K562 (cell line): Measurements from ENCODE around the gene GAS2L2.

ENCODE experiments used
- CEBPG ChIP-seq, 3 experiments: fragments of 200-800 bp in 1 of 3; sonication (Bioruptor generic) in 1 of 3; sonication (generic) in 1 of 3; formaldehyde crosslinking in 1 of 3; IDR thresholded peaks in 2 of 3; conservative IDR thresholded peaks in 1 of 3; 2 replicates each; pipeline versions ENCODE4 v1.6.1 to v1.8.0; 2016 to 2022; ENCODE audit warnings: missing compliant biosample characterization in 2 of 3, missing genetic modification characterization in 2 of 3, mild to moderate bottlenecking in 1 of 3, missing genetic modification reagents in 1 of 3
- CTCF ChIP-seq, 3 experiments: IDR thresholded peaks in 2 of 3; conservative IDR thresholded peaks in 1 of 3; 2 replicates each; pipeline ENCODE4 v1.5.1; 2011 to 2012; ENCODE audit warnings: low read length in 3 of 3, mild to moderate bottlenecking in 3 of 3, control low read depth in 2 of 3, improper control_type of control experiment in 1 of 3, inconsistent platforms in 1 of 3, low read depth in 1 of 3, mixed read lengths in 1 of 3, moderate library complexity in 1 of 3; ENCODE audit not compliant: insufficient read depth in 2 of 3
- DACH1 ChIP-seq: fragments of 450-650 bp; IDR thresholded peaks from 2 replicates; pipeline ENCODE4 v1.6.1; 2018; ENCODE audit not compliant: partially characterized antibody
- DPF2 ChIP-seq: fragments of 450-650 bp; IDR thresholded peaks from 2 replicates; pipeline ENCODE4 v1.6.1; 2016
- EP300 ChIP-seq: IDR thresholded peaks from 2 replicates; pipeline ENCODE4 v1.6.1; 2012; ENCODE audit warnings: low read length, improper control_type of control experiment
- POLR2AphosphoS5 ChIP-seq: IDR thresholded peaks from 2 replicates; pipeline ENCODE4 v1.6.1; 2011; ENCODE audit warnings: mild to moderate bottlenecking, low read depth, low read length, moderate library complexity; ENCODE audit not compliant: control insufficient read depth, insufficient read depth
- PRPF4 ChIP-seq: fragments of 200-400 bp; formaldehyde crosslinking; IDR thresholded peaks from one replicate; pipeline ENCODE4 v1.6.1; 2017; ENCODE audit warnings: low read length, low read depth, mild to moderate bottlenecking; ENCODE audit not compliant: insufficient read depth, poor library complexity, severe bottlenecking
- SP1 ChIP-seq: sonication (generic); formaldehyde crosslinking; IDR thresholded peaks from 2 replicates; pipeline ENCODE4 v1.8.1; 2022; ENCODE audit warnings: mild to moderate bottlenecking, missing genetic modification reagents
- TAF1 ChIP-seq: IDR thresholded peaks from 2 replicates; pipeline ENCODE4 v1.6.1; 2011; ENCODE audit warnings: mild to moderate bottlenecking, low read length, moderate library complexity; ENCODE audit not compliant: insufficient read depth, control insufficient read depth, severe bottlenecking; ENCODE audit errors: extremely low read depth
- UBTF ChIP-seq, 2 experiments: IDR thresholded peaks; 2 replicates each; pipeline ENCODE4 v1.6.1; 2012; ENCODE audit warnings: improper control_type of control experiment in 2 of 2, low read depth in 2 of 2, low read length in 2 of 2, borderline replicate concordance in 1 of 2
- YY1 ChIP-seq, 3 experiments: IDR thresholded peaks; 2 replicates each; pipeline ENCODE4 v1.6.1; 2011; ENCODE audit warnings: low read length in 2 of 3, mild to moderate bottlenecking in 2 of 3, moderate library complexity in 2 of 3, borderline replicate concordance in 1 of 3, control low read depth in 1 of 3, low read depth in 1 of 3; ENCODE audit not compliant: insufficient read depth in 3 of 3, insufficient replicate concordance in 2 of 3, control insufficient read depth in 1 of 3, insufficient read length in 1 of 3; ENCODE audit errors: extremely low read depth in 1 of 3
- ZBTB9 ChIP-seq: fragments of 450-650 bp; formaldehyde crosslinking; IDR thresholded peaks from 2 replicates; pipeline ENCODE4 v1.4.0; 2020; ENCODE audit warnings: mild to moderate bottlenecking, moderate library complexity

GRCh38 chr17:35701491-35701890, 51.5 kb downstream of the GAS2L2 start:
- no peak for TF ChIP-seq CTCF (IDR thresholded peaks at IDR 0.05 in 2 of 3, conservative IDR thresholded peaks at IDR 0.05 in 1 of 3; ENCODE audit: insufficient read depth in 2 of 3, low read depth in 1 of 3, low read length in 3 of 3)
- TF ChIP-seq PRPF4, result no peak
- TF ChIP-seq CEBPG (CRISPR knock-in tag; IDR thresholded peaks at IDR 0.05), result no peak
- TF ChIP-seq CEBPG (tag; conservative IDR thresholded peaks at IDR 0.05 in 1 of 2, IDR thresholded peaks at IDR 0.05 in 1 of 2), result no peak
- no peak for TF ChIP-seq POLR2AphosphoS5
- TF ChIP-seq EP300, result no peak
- TF ChIP-seq DPF2, result no peak
- no peak for TF ChIP-seq YY1 (IDR thresholded peaks at IDR 0.05; ENCODE audit: borderline replicate concordance in 1 of 3, control insufficient read depth in 1 of 3, extremely low read depth in 1 of 3, insufficient read depth in 3 of 3, insufficient read length in 1 of 3, insufficient replicate concordance in 2 of 3, low read depth in 1 of 3, low read length in 2 of 3)
- TF ChIP-seq SP1, result no peak
- TF ChIP-seq ZBTB9 (CRISPR knock-in tag), result no peak
- TF ChIP-seq TAF1, result no peak
- no peak for TF ChIP-seq UBTF (IDR thresholded peaks at IDR 0.05; ENCODE audit: borderline replicate concordance in 1 of 2, low read depth in 2 of 2, low read length in 2 of 2)
- TF ChIP-seq DACH1, result no peak
